MM.1S (cell line): ENCODE results near the gene SFMBT2.

Source experiments
- DNase-seq: peaks from one replicate; pipeline ENCODE4 v3.0.0-alpha.2; 2015
- H2AFZ ChIP-seq: fragments of 300-600 bp; sonication (generic); 2 replicates; pipeline ENCODE4 v1.6.0; 2016; ENCODE audit warnings: antibody characterized with exemption, low read length
- H3F3A ChIP-seq: fragments of 300-600 bp; sonication (generic); 2 replicates; pipeline ENCODE4 v1.6.1; 2016; ENCODE audit warnings: mild to moderate bottlenecking, antibody characterized with exemption, low read length, moderate library complexity, mixed read lengths; ENCODE audit not compliant: insufficient read depth
- H3K27ac ChIP-seq: fragments of 300-600 bp; sonication (generic); 2 replicates; pipeline ENCODE4 v1.5.1; 2016; ENCODE audit warnings: mild to moderate bottlenecking, low read length
- H3K27me3 ChIP-seq: fragments of 300-600 bp; sonication (generic); replicated peaks from 2 replicates; pipeline ENCODE4 v1.6.0; 2016; ENCODE audit warnings: low read length; ENCODE audit not compliant: insufficient read depth
- H3K36me3 ChIP-seq: fragments of 300-600 bp; sonication (generic); replicated peaks from 2 replicates; pipeline ENCODE4 v1.6.1; 2016; ENCODE audit warnings: mild to moderate bottlenecking, low read length, mixed read lengths; ENCODE audit not compliant: insufficient read depth
- H3K4me1 ChIP-seq: fragments of 300-600 bp; sonication (generic); 2 replicates; pipeline ENCODE4 v1.6.1; 2016; ENCODE audit warnings: low read length, mixed read lengths
- H3K4me2 ChIP-seq: fragments of 300-600 bp; sonication (generic); 2 replicates; pipeline ENCODE4 v1.6.0; 2016; ENCODE audit warnings: low read depth, low read length
- H3K4me3 ChIP-seq: fragments of 300-600 bp; sonication (generic); 2 replicates; pipeline ENCODE4 v1.5.1; 2016; ENCODE audit warnings: low read length, mixed read lengths
- H3K79me2 ChIP-seq: fragments of 300-600 bp; sonication (generic); 2 replicates; pipeline ENCODE4 v1.6.1; 2016; ENCODE audit warnings: mixed run types, low read length, mixed read lengths
- H3K9ac ChIP-seq: fragments of 300-600 bp; sonication (generic); 2 replicates; pipeline ENCODE4 v1.6.1; 2016; ENCODE audit warnings: low read length, mixed read lengths
- H3K9me2 ChIP-seq: fragments of 300-600 bp; sonication (generic); replicated peaks from 2 replicates; pipeline ENCODE4 v1.6.1; 2016; ENCODE audit warnings: mild to moderate bottlenecking, low read length, mixed read lengths; ENCODE audit not compliant: insufficient read depth
- H3K9me3 ChIP-seq: fragments of 300-600 bp; sonication (generic); replicated peaks from 2 replicates; pipeline ENCODE4 v1.6.1; 2016; ENCODE audit warnings: mild to moderate bottlenecking, low read length, mixed read lengths; ENCODE audit not compliant: insufficient read depth
- H4K20me1 ChIP-seq: fragments of 300-600 bp; sonication (generic); 2 replicates; pipeline ENCODE4 v1.6.1; 2016; ENCODE audit warnings: mild to moderate bottlenecking, low read length, moderate library complexity, mixed read lengths; ENCODE audit not compliant: insufficient read depth
- EZH2 ChIP-seq: fragments of 300-600 bp; sonication (generic); optimal IDR thresholded peaks from 2 replicates; pipeline ENCODE3; 2017; ENCODE audit warnings: low read depth, mild to moderate bottlenecking, antibody characterized with exemption, low read length, mixed read lengths
- EZH2phosphoT487 ChIP-seq: fragments of 300-600 bp; sonication (generic); IDR thresholded peaks from 2 replicates; pipeline ENCODE4 v1.6.1; 2018; ENCODE audit warnings: antibody characterized with exemption, low read length
- TF ChIP-seq, protein P1 (sequence below): fragments of 300-600 bp; sonication (generic); IDR thresholded peaks from 2 replicates; pipeline ENCODE4 v1.5.1; 2016; ENCODE audit warnings: antibody characterized with exemption, low read length, mixed read lengths

SFMBT2 gene

GRCh38 chr10:7151538-7151937, 259.3 kb downstream of the SFMBT2 start:
- H3K9me3 ChIP-seq = no peaks in the 10 kb centered on the region
- H3K79me2 ChIP-seq = no peaks in the 10 kb centered on the region
- no peaks in the 10 kb centered on the region for H3K9me2 ChIP-seq
- no peaks in the 10 kb centered on the region for H3K36me3 ChIP-seq
- TF ChIP-seq EZH2phosphoT487 (no peak), EZH2 (no peak)
- TF ChIP-seq, protein P1, sequence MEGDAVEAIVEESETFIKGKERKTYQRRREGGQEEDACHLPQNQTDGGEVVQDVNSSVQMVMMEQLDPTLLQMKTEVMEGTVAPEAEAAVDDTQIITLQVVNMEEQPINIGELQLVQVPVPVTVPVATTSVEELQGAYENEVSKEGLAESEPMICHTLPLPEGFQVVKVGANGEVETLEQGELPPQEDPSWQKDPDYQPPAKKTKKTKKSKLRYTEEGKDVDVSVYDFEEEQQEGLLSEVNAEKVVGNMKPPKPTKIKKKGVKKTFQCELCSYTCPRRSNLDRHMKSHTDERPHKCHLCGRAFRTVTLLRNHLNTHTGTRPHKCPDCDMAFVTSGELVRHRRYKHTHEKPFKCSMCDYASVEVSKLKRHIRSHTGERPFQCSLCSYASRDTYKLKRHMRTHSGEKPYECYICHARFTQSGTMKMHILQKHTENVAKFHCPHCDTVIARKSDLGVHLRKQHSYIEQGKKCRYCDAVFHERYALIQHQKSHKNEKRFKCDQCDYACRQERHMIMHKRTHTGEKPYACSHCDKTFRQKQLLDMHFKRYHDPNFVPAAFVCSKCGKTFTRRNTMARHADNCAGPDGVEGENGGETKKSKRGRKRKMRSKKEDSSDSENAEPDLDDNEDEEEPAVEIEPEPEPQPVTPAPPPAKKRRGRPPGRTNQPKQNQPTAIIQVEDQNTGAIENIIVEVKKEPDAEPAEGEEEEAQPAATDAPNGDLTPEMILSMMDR = no peak
- H3K4me3 ChIP-seq = no peak overlapping the region
- DNase-seq = no peak
- no peaks in the 10 kb centered on the region for H3F3A ChIP-seq
- H3K4me2 ChIP-seq = no peak overlapping the region
- no peak overlapping the region for H2AFZ ChIP-seq
- H3K27me3 ChIP-seq = no peaks in the 10 kb centered on the region
- H3K4me1 ChIP-seq = no peaks in the 10 kb centered on the region
- no peaks in the 10 kb centered on the region for H4K20me1 ChIP-seq
- no peak overlapping the region for H3K27ac ChIP-seq
- H3K9ac ChIP-seq = no peak overlapping the region

- no peak overlapping the region for H3K27ac ChIP-seq
- H3K27me3 ChIP-seq = no peaks in the 10 kb centered on the region
- no peaks in the 10 kb centered on the region for H3K9me3 ChIP-seq
- H3K36me3 ChIP-seq = no peaks in the 10 kb centered on the region
- no peaks in the 10 kb centered on the region for H3K9me2 ChIP-seq
- H3K4me3 ChIP-seq = no peak overlapping the region
- no peak overlapping the region for H3K9ac ChIP-seq
- H2AFZ ChIP-seq = no peak overlapping the region
- no peak for DNase-seq
- TF ChIP-seq EZH2phosphoT487 (no peak), EZH2 (no peak)
- TF ChIP-seq, protein P1 = no peak
- no peaks in the 10 kb centered on the region for H4K20me1 ChIP-seq
- no peaks in the 10 kb centered on the region for H3K4me1 ChIP-seq
- H3K79me2 ChIP-seq = no peaks in the 10 kb centered on the region
- no peak overlapping the region for H3K4me2 ChIP-seq
- no peaks in the 10 kb centered on the region for H3F3A ChIP-seq
Measured at GRCh38 chr10:7150349-7150748, 260.5 kb downstream of the SFMBT2 start.

GRCh38 chr10:7146189-7146588, 264.6 kb downstream of the SFMBT2 start:
- Histone ChIP-seq H3K9me3 (no peaks in the 10 kb centered on the region), H3K4me3 (no peak overlapping the region), H3K4me1 (no peaks in the 10 kb centered on the region), H3K9me2 (no peaks in the 10 kb centered on the region), H3K9ac (no peak overlapping the region), H3K27me3 (no peaks in the 10 kb centered on the region), H3K79me2 (no peaks in the 10 kb centered on the region), H4K20me1 (no peaks in the 10 kb centered on the region), H2AFZ (no peak overlapping the region), H3K27ac (no peak overlapping the region), H3K4me2 (no peak overlapping the region), H3F3A (no peaks in the 10 kb centered on the region), H3K36me3 (no peaks in the 10 kb centered on the region)
- no peak for DNase-seq
- TF ChIP-seq EZH2 = no peak
- no peak for TF ChIP-seq EZH2phosphoT487
- TF ChIP-seq, protein P1 = no peak

DNA sequence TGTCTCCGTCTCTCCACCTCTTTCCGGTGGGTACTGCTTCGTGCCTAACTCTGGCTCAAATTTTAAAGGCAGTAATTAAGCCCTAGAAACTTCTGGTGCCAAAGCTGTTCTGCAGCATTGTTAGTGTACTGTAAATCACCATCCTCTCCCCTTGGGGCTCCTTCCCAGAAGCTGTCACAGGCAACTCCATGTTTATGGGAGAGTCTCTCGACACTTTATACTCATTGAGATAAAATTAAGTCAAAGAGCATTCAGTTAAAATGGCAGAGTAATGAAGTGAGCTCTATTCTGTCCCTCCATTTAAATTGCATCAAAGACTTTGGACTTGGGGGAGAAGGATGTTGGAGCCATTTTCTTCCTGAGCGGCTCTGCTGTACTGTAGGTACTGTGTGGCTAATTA, 274.8 kb downstream of the SFMBT2 start:
- H3K4me2 ChIP-seq = no peak overlapping the region
- H3K9ac ChIP-seq = no peak overlapping the region
- no peak overlapping the region for H2AFZ ChIP-seq
- no peak for DNase-seq
- no peaks in the 10 kb centered on the region for H3K4me1 ChIP-seq
- no peaks in the 10 kb centered on the region for H3K27me3 ChIP-seq
- H3K4me3 ChIP-seq = no peak overlapping the region
- TF ChIP-seq EZH2 (no peak), EZH2phosphoT487 (no peak)
- TF ChIP-seq, protein P1 = no peak
- no peak overlapping the region for H3K27ac ChIP-seq
- no peaks in the 10 kb centered on the region for H4K20me1 ChIP-seq
- no peaks in the 10 kb centered on the region for H3F3A ChIP-seq
- no peaks in the 10 kb centered on the region for H3K9me3 ChIP-seq
- no peaks in the 10 kb centered on the region for H3K79me2 ChIP-seq
- no peaks in the 10 kb centered on the region for H3K36me3 ChIP-seq
- no peaks in the 10 kb centered on the region for H3K9me2 ChIP-seq
